Measurements from ENCODE around the gene PLCE1.

DNA sequence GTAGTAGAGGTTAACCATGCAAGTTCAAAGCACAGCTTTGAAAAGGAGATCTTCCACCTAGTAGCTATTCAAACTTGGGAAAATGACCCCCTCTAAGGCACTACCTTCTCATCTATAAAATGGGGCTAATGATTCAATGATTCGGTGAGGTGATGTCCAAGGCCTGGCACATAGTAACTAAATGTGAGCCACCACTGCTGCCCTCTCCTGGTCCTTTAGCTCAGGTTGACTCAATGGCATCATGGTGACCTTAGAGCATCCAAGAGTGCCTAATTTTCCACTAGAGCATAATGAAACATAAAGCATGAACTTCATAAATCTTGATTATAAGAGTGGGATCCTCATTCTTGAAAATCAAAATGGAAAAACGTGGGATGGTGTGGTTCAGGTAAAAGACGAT is 16.3 kb upstream of the PLCE1 start:
- TF ChIP-seq CREB1 (IDR thresholded peaks at IDR 0.05) (no peak), NRF1 (IDR thresholded peaks at IDR 0.05; ENCODE audit: low read depth, low read length) (no peak), KDM1A (IDR thresholded peaks at IDR 0.05; ENCODE audit: borderline replicate concordance, low read length) (no peak), ZNF274 (IDR thresholded peaks at IDR 0.05; ENCODE audit: borderline replicate concordance, extremely low read depth, low read length) (no peak), POLR2A (IDR thresholded peaks at IDR 0.05; ENCODE audit: control extremely low read depth in 1 of 2, low read depth in 2 of 2, low read length in 2 of 2) (no peak)
- TF ChIP-seq, protein P1, sequence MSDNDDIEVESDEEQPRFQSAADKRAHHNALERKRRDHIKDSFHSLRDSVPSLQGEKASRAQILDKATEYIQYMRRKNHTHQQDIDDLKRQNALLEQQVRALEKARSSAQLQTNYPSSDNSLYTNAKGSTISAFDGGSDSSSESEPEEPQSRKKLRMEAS (IDR thresholded peaks at IDR 0.05): no peak

Data from H1 (cell line).